ENCODE measurements around the gene ERN1.

The ERN1 gene

DNA sequence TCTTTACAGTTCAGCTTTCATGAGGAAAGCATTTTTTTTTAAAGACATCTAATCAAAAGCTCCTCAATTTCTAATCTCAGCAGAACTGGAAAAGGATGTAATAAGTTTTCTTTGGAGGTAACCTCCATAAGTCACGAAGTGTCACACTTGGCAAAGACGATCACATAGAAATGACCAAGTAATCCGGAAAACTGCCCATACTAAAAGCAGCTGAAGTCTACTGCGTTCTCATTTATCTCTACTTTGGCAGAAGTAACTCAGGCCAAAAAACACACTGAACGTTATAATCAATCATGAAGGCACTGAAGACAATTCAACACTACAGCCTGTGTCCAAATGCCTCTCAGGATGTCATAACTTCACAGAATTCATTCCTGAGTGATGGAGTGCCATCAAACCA is 39.8 kb downstream of the ERN1 start:
- no peak for TF ChIP-seq CTCF (IDR thresholded peaks at IDR 0.05; ENCODE audit: control insufficient read depth, insufficient read depth, low read depth, low read length, missing control alignments)
- no peak overlapping the region for H3K4me3 ChIP-seq (ENCODE audit: control insufficient read depth, low read depth, low read length)
- no peak for DNase-seq (ENCODE audit: low read depth)

DNA sequence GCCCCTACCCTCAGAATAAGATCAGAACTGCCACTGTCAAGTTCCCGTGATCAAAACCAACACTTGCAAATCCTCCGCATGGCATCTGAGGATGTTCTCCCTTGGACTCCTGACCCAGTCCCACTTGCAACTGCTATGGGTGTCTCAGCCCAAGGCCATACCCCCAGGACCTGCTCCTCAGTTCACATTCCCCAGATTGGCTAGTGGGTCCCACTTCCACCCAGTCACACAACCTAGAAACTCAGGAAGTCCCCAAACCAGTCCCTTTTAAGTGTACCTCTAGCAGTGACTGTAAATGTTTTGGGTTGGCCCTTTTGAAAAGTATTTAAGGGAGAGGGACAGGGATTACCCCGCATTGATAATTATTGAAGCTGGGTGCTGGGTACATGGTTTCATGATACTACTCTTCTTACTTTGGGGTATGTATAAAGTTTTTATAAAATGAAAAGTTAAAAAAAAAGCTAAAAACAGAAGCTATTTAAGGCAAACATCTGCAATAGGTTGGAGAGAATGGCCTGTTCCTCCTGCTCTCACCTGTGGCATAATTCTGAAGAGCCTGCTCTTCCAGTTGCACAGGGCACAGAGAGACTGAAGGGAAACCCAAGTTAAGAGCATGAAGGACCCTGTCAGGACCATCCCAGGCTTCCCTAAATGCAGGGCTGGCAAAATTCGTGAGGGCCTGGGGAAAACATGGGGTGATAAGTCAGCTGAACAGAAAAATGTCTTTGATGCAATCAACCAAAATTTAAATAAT is 42.5 kb downstream of the ERN1 start:
- TF ChIP-seq CTCF (IDR thresholded peaks at IDR 0.05; ENCODE audit: control insufficient read depth, insufficient read depth, low read depth, low read length, missing control alignments): no peak

GRCh38 chr17:64085650-64086005 is 44.3 kb downstream of the ERN1 start:
- no peak for DNase-seq (ENCODE audit: low read depth)
- TF ChIP-seq CTCF (IDR thresholded peaks at IDR 0.05; ENCODE audit: control insufficient read depth, insufficient read depth, low read depth, low read length, missing control alignments): no peak
- no peak overlapping the region for H3K4me3 ChIP-seq (ENCODE audit: control insufficient read depth, low read depth, low read length)

More for the DNA sequence above, 42.5 kb downstream of the ERN1 start:
- no peak for DNase-seq (ENCODE audit: low read depth)
- no peak overlapping the region for H3K4me3 ChIP-seq (ENCODE audit: control insufficient read depth, low read depth, low read length)

- no peak overlapping the region for H3K4me3 ChIP-seq (ENCODE audit: control insufficient read depth, low read depth, low read length)
- TF ChIP-seq CTCF (IDR thresholded peaks at IDR 0.05; ENCODE audit: control insufficient read depth, insufficient read depth, low read depth, low read length, missing control alignments): no peak
- DNase-seq (ENCODE audit: low read depth): no peak
These were observed 44.8 kb downstream of the ERN1 start for GRCh38 chr17:64084940-64085649.

- no peak for TF ChIP-seq CTCF (IDR thresholded peaks at IDR 0.05; ENCODE audit: control insufficient read depth, insufficient read depth, low read depth, low read length, missing control alignments)
- no peak for DNase-seq (ENCODE audit: low read depth)
- H3K4me3 ChIP-seq (ENCODE audit: control insufficient read depth, low read depth, low read length): no peak overlapping the region
These were observed 45.6 kb downstream of the ERN1 start for GRCh38 chr17:64084086-64084939.

GRCh38 chr17:64083563-64084085 is 46.3 kb downstream of the ERN1 start:
- no peak overlapping the region for H3K4me3 ChIP-seq (ENCODE audit: control insufficient read depth, low read depth, low read length)
- no peak for DNase-seq (ENCODE audit: low read depth)
- no peak for TF ChIP-seq CTCF (IDR thresholded peaks at IDR 0.05; ENCODE audit: control insufficient read depth, insufficient read depth, low read depth, low read length, missing control alignments)
